Gastrocnemius medialis (tissue), 4 donors: ENCODE results near the gene TAGAP. TPM values are rescaled to one million over a fixed set of nuclear protein-coding genes. Genes with fewer than 3 reads are reported as not detected.
A peak's percentile ranks its signal among the peaks of the same experiment; 100 is the strongest.
"Not testable (repeated sequence)": the region's sequence is repeated elsewhere in the genome, so short reads cannot be mapped to it uniquely, and the experiment has no call there.

Source experiments
- ATAC-seq, 2 donors: fragments of 150-250 bp; one replicate each; pipeline ENCODE4 v1.9.1; 2016
- DNase-seq, 2 donors: peaks; one replicate each; pipeline ENCODE4 v3.0.0-alpha.2; 2019
- H3K27ac ChIP-seq, 4 donors: fragments of 200-600 bp; sonication (generic); 1 replicate in 1 of 4; 2 replicates in 3 of 4; pipeline ENCODE4 v1.5.1; 2016 to 2018; ENCODE audit warnings: mild to moderate bottlenecking in 2 of 4, moderate library complexity in 1 of 4
- H3K27me3 ChIP-seq, 3 donors: fragments of 200-600 bp; sonication (generic) in 2 of 3; 1 replicate in 1 of 3; 2 replicates in 2 of 3; pipeline versions ENCODE4 v1.5.1 to v1.6.0; 2016 to 2019; ENCODE audit warnings: mild to moderate bottlenecking in 1 of 3, moderate library complexity in 1 of 3
- H3K36me3 ChIP-seq, 2 donors: fragments of 200-600 bp; sonication (generic) in 1 of 2; one replicate each; pipeline ENCODE4 v1.5.1; 2017 to 2018
- H3K4me1 ChIP-seq, 2 donors: fragments of 200-600 bp; sonication (generic) in 1 of 2; one replicate each; pipeline ENCODE4 v1.5.1; 2016 to 2017; ENCODE audit warnings: mild to moderate bottlenecking in 2 of 2
- H3K4me3 ChIP-seq, 4 donors: fragments of 200-600 bp; sonication (generic) in 3 of 4; 1 replicate in 1 of 4; 2 replicates in 3 of 4; pipeline ENCODE4 v1.5.1; 2016 to 2019; ENCODE audit warnings: mild to moderate bottlenecking in 2 of 4
- H3K9me3 ChIP-seq, 3 donors: fragments of 200-600 bp; sonication (generic) in 2 of 3; 1 replicate in 1 of 3; 2 replicates in 2 of 3; pipeline ENCODE4 v1.5.1; 2016 to 2019
- POLR2A ChIP-seq, 2 donors: fragments of 450-650 bp; IDR thresholded peaks; one replicate each; pipeline ENCODE4 v1.6.1; 2017; ENCODE audit warnings: antibody characterized with exemption in 2 of 2, mild to moderate bottlenecking in 2 of 2, moderate library complexity in 2 of 2
- in situ Hi-C, 4 donors: fragments of 200-750 bp; cut with MboI; loops; one replicate each; pipeline versions ENCODE4 v1.15.0 to v1.8.0; 2017; ENCODE audit warnings: low sequenced_read_pairs in 4 of 4
- intact Hi-C: fragments of 100-400 bp; cut with DNase I; formaldehyde crosslinking; loops from one replicate; pipeline ENCODE4 v1.15.1; 2023; ENCODE audit warnings: low total_unique reads
- total RNA-seq, 4 donors: library from RNA; depleted of rRNA; stranded (reverse); fragments of >200 nt; gene quantifications; one replicate each; pipeline versions ENCODE4 v1.1.0 to v1.2.3, GENCODE V29; 2016
- TF ChIP-seq, protein P1 (sequence below), 5 experiments: fragments of 450-650 bp in 3 of 5; fragments of 200-600 bp in 2 of 5; sonication (generic) in 2 of 5; IDR thresholded peaks in 4 of 5; conservative IDR thresholded peaks in 1 of 5; 1 replicate in 4 of 5; 2 replicates in 1 of 5; pipeline ENCODE4 v1.5.1; 2016 to 2019; ENCODE audit warnings: antibody characterized with exemption in 5 of 5, mild to moderate bottlenecking in 3 of 5, moderate library complexity in 3 of 5

Gene TAGAP
- total RNA-seq, 4 donors from 2014 or later: 0.25 to 0.44 TPM; not detected in 2

DNA sequence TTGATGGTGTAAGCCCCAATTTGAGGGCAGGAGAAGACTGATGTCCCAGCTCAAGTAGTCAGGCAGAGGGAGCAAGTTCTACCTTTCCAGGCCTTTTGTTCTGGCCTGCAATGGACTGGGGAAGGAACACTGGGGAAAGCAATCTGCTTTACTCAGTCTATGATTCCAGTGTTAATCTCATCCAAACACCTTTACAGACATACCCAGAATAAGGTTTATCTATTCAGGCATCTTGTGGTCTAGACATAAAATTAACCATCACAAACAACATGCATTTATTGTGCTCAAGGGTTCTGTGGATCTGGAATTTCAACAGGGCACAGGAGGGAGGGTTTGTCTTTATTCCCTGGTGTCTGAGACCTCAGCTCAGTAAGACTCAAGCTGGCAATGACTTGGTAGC is 30.4 kb downstream of the TAGAP start:
- no peaks in the 10 kb centered on the region for H3K36me3 ChIP-seq
- no peak overlapping the region for H3K4me3 ChIP-seq
- ATAC-seq (no peak), DNase-seq (no peak)
- no peaks in the 10 kb centered on the region for H3K9me3 ChIP-seq
- H3K27me3 ChIP-seq: no peaks in the 10 kb centered on the region
- in situ Hi-C loops: no loop called here
- intact Hi-C loops: no loop called here
- H3K4me1 ChIP-seq: no peaks in the 10 kb centered on the region
- TF ChIP-seq, protein P1, sequence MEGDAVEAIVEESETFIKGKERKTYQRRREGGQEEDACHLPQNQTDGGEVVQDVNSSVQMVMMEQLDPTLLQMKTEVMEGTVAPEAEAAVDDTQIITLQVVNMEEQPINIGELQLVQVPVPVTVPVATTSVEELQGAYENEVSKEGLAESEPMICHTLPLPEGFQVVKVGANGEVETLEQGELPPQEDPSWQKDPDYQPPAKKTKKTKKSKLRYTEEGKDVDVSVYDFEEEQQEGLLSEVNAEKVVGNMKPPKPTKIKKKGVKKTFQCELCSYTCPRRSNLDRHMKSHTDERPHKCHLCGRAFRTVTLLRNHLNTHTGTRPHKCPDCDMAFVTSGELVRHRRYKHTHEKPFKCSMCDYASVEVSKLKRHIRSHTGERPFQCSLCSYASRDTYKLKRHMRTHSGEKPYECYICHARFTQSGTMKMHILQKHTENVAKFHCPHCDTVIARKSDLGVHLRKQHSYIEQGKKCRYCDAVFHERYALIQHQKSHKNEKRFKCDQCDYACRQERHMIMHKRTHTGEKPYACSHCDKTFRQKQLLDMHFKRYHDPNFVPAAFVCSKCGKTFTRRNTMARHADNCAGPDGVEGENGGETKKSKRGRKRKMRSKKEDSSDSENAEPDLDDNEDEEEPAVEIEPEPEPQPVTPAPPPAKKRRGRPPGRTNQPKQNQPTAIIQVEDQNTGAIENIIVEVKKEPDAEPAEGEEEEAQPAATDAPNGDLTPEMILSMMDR (IDR thresholded peaks at IDR 0.05 in 4 of 5, conservative IDR thresholded peaks at IDR 0.05 in 1 of 5): no peak
- no peak for TF ChIP-seq POLR2A (IDR thresholded peaks at IDR 0.05)
- no peak overlapping the region for H3K27ac ChIP-seq

DNA sequence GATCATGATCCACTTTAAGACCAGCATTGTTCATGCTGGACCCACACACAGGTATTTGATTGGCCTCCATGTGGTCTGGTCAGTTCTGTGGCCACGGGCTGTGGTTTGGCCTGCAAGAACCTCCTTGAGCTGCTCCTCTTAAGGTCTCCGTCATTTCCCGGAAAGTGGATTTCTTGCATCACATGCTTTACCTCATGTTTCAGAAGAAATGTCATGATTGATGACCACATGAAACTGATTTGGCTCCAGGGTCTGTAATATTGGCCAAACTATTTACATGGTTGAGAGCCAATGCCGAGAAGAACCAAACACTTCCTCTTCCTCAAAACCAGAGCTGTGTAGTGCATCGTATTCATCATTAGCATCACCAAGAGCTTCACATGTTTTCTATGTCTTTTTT is 31.6 kb downstream of the TAGAP start:
- in situ Hi-C loops (no loop called here), intact Hi-C loops (no loop called here)
- DNase-seq: no peak
- Histone ChIP-seq H3K9me3 (no peaks in the 10 kb centered on the region), H3K36me3 (no peaks in the 10 kb centered on the region), H3K4me3 (no peak overlapping the region), H3K27ac (no peak overlapping the region), H3K27me3 (no peaks in the 10 kb centered on the region), H3K4me1 (no peaks in the 10 kb centered on the region)
- no peak for ATAC-seq
- TF ChIP-seq, protein P1 (IDR thresholded peaks at IDR 0.05 in 4 of 5, conservative IDR thresholded peaks at IDR 0.05 in 1 of 5): no peak
- no peak for TF ChIP-seq POLR2A (IDR thresholded peaks at IDR 0.05)

DNA sequence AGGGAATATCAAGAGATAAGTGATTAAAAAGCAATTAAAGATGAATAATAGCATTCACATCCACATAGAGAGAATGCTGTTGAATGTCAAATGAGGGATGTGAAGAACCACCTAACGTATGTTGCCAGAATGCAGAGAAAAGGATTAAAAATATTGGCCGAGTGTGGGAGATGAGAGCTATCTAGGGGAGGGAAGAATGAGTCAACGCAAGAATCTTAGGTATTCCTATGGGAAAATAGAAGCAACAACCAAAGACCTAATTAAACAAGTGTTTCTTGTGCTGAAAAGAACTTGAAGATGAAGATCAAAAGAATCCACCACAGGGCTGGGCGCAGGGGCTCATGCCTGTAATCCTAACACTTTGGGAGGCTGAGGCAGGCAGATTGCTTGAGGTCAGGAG is 32.6 kb downstream of the TAGAP start:
- intact Hi-C loops: no loop called here
- DNase-seq (no peak), ATAC-seq (no peak)
- Histone ChIP-seq H3K27ac (no peak overlapping the region), H3K4me3 (no peak overlapping the region), H3K9me3 (no peaks in the 10 kb centered on the region), H3K27me3 (no peaks in the 10 kb centered on the region), H3K4me1 (no peaks in the 10 kb centered on the region), H3K36me3 (no peaks in the 10 kb centered on the region)
- in situ Hi-C loops: no loop called here
- no peak for TF ChIP-seq POLR2A (IDR thresholded peaks at IDR 0.05)

- H3K4me3 ChIP-seq, H3K27me3 ChIP-seq, DNase-seq, H3K9me3 ChIP-seq, H3K36me3 ChIP-seq, ATAC-seq, H3K27ac ChIP-seq, H3K4me1 ChIP-seq, in situ Hi-C loops, intact Hi-C loops: not testable (repeated sequence)
Measured at GRCh38 chr6:159010037-159010612, 34.7 kb downstream of the TAGAP start.

- H3K27me3 ChIP-seq: no peaks in the 10 kb centered on the region
- ATAC-seq (no peak), DNase-seq (no peak)
- no peak overlapping the region for H3K27ac ChIP-seq
- no peak overlapping the region for H3K4me3 ChIP-seq
- in situ Hi-C loops: no loop called here
- intact Hi-C loops: no loop called here
- H3K9me3 ChIP-seq: no peaks in the 10 kb centered on the region
- TF ChIP-seq, protein P1 (IDR thresholded peaks at IDR 0.05 in 4 of 5, conservative IDR thresholded peaks at IDR 0.05 in 1 of 5): peak in 2 of 5 experiments; percentile 27 to 29
- TF ChIP-seq POLR2A (IDR thresholded peaks at IDR 0.05): no peak
- no peaks in the 10 kb centered on the region for H3K4me1 ChIP-seq
- H3K36me3 ChIP-seq: no peaks in the 10 kb centered on the region
Measured at GRCh38 chr6:159008656-159009288, 36.0 kb downstream of the TAGAP start.
